HCT116 (cell line): Measurements from ENCODE around the gene MYH13. TPM values are rescaled to one million over a fixed set of nuclear protein-coding genes. Genes with fewer than 3 reads are reported as not detected.

Source experiments
- ATAC-seq: fragments of 200-7000 bp; cut with Tn5 transposase; 2 replicates; pipeline ENCODE4 v1.9.1; 2020; ENCODE audit warnings: mild to moderate bottlenecking, moderate library complexity
- BruUV-seq: library from RNA; stranded (reverse); fragments of 400-500 nt; replicated peaks from 2 replicates; lab custom pipeline; 2021; lab: Mats Ljungman, UMichigan
- CTCF ChIA-PET: fragments of 300-600 bp; sonication (Branson Sonifier 250); formaldehyde crosslinking; loops from one replicate; lab custom pipeline; 2021; ENCODE audit warnings: antibody characterized with exemption; lab: Charles Lee
- POLR2A ChIA-PET: fragments of 300-600, 350-600 bp; sonication (Branson Sonifier 250); formaldehyde crosslinking; loops from one replicate; lab custom pipeline; 2021; ENCODE audit warnings: antibody characterized with exemption; lab: Charles Lee
- RAD21 ChIA-PET, 2 experiments: fragments of 300-600 bp; sonication (Branson Sonifier 250); formaldehyde crosslinking; loops; one replicate each; lab custom pipeline; 2023; ENCODE audit warnings: low total read pairs in 2 of 2; ENCODE audit not compliant: uncharacterized antibody in 2 of 2, unreplicated experiment in 2 of 2, low non-redundant PET in 1 of 2; lab: Charles Lee
- DNase-seq: peaks from one replicate; pipeline ENCODE4 v3.0.0-alpha.2; 2010; ENCODE audit warnings: low read depth, low spot score
- H2AFZ ChIP-seq: fragments of 200-600 bp; shearing (Covaris generic), sonication (generic); 2 replicates; pipeline ENCODE4 v1.6.1; 2017; ENCODE audit warnings: low read depth, mixed run types, mixed read lengths, antibody characterized with exemption, low read length; ENCODE audit not compliant: poor library complexity, severe bottlenecking
- H3K27ac ChIP-seq: 2 replicates; pipeline ENCODE4 v1.5.1; 2012; ENCODE audit warnings: low read depth, low read length
- H3K27me3 ChIP-seq: fragments of 200-600 bp; sonication (generic); 2 replicates; pipeline ENCODE4 v1.6.1; 2016; ENCODE audit warnings: mixed run types, low read length, mixed read lengths; ENCODE audit not compliant: insufficient read depth
- H3K36me3 ChIP-seq, 2 experiments: fragments of 200-500 bp in 1 of 2; fragments of 200-600 bp in 1 of 2; sonication (Bioruptor generic) in 1 of 2; sonication (generic) in 1 of 2; 2 replicates each; pipeline versions ENCODE4 v1.5.1 to v1.6.1; 2014 to 2016; ENCODE audit warnings: low read length in 2 of 2, inconsistent platforms in 1 of 2, mixed read lengths in 1 of 2, mixed run types in 1 of 2; ENCODE audit not compliant: insufficient read depth in 2 of 2, control insufficient read depth in 1 of 2
- H3K4me1 ChIP-seq, 2 experiments: fragments of 200-600 bp in 1 of 2; sonication (generic) in 1 of 2; 2 replicates each; pipeline versions ENCODE4 v1.5.1 to v1.6.1; 2012 to 2017; ENCODE audit warnings: low read length in 2 of 2, inconsistent platforms in 1 of 2, mild to moderate bottlenecking in 1 of 2, mixed read lengths in 1 of 2, mixed run types in 1 of 2, moderate library complexity in 1 of 2; ENCODE audit not compliant: insufficient read depth in 2 of 2, control insufficient read depth in 1 of 2
- H3K4me2 ChIP-seq: fragments of 200-600 bp; sonication (generic); 2 replicates; pipeline ENCODE4 v1.6.1; 2017; ENCODE audit warnings: mixed run types, low read length, mixed read lengths
- H3K4me3 ChIP-seq, 2 experiments: fragments of 200-600 bp in 1 of 2; sonication (generic) in 1 of 2; replicated peaks in 1 of 2; 2 replicates each; pipeline ENCODE4 v1.5.1; 2011 to 2016; ENCODE audit warnings: low read length in 2 of 2, control low read depth in 1 of 2, low read depth in 1 of 2, mild to moderate bottlenecking in 1 of 2, mixed read lengths in 1 of 2, mixed run types in 1 of 2
- H3K79me2 ChIP-seq: fragments of 200-600 bp; sonication (generic); 2 replicates; pipeline ENCODE4 v1.6.1; 2017; ENCODE audit warnings: mild to moderate bottlenecking, mixed run types, low read length, moderate library complexity, mixed read lengths; ENCODE audit not compliant: insufficient read depth
- H3K9ac ChIP-seq: fragments of 200-600 bp; sonication (generic); 2 replicates; pipeline ENCODE4 v1.6.1; 2016; ENCODE audit warnings: low read length, mixed read lengths
- H3K9me2 ChIP-seq: fragments of 200-600 bp; sonication (generic), shearing (Covaris generic); 2 replicates; pipeline ENCODE4 v1.6.1; 2017; ENCODE audit warnings: mixed run types, mild to moderate bottlenecking, moderate library complexity; ENCODE audit not compliant: insufficient read depth
- H3K9me3 ChIP-seq, 2 experiments: fragments of 200-500 bp in 1 of 2; fragments of 200-600 bp in 1 of 2; sonication (Bioruptor generic) in 1 of 2; sonication (generic) in 1 of 2; 2 replicates each; pipeline ENCODE4 v1.6.1; 2014 to 2017; ENCODE audit warnings: low read length in 2 of 2, mixed read lengths in 2 of 2, inconsistent platforms in 1 of 2, low read depth in 1 of 2, mild to moderate bottlenecking in 1 of 2, mixed run types in 1 of 2, moderate library complexity in 1 of 2; ENCODE audit not compliant: control insufficient read depth in 1 of 2, insufficient read depth in 1 of 2
- H4K20me1 ChIP-seq: fragments of 200-600 bp; sonication (generic), shearing (Covaris generic); 2 replicates; pipeline ENCODE4 v1.6.1; 2017; ENCODE audit warnings: mixed run types, mild to moderate bottlenecking, moderate library complexity; ENCODE audit not compliant: insufficient read depth
- CBX3 ChIP-seq: IDR thresholded peaks from 2 replicates; pipeline ENCODE4 v1.6.1; 2012; ENCODE audit warnings: low read depth
- CEBPB ChIP-seq: IDR thresholded peaks from 2 replicates; pipeline ENCODE4 v1.6.1; 2012; ENCODE audit warnings: low read depth
- ELF1 ChIP-seq: IDR thresholded peaks from 2 replicates; pipeline ENCODE4 v1.6.1; 2012; ENCODE audit warnings: low read depth, borderline replicate concordance
- EZH2 ChIP-seq: fragments of 200-600 bp; sonication (generic); IDR thresholded peaks from 2 replicates; pipeline ENCODE4 v1.6.1; 2017; ENCODE audit warnings: antibody characterized with exemption, mixed run types
- EZH2phosphoT487 ChIP-seq: fragments of 200-600 bp; IDR thresholded peaks from 2 replicates; pipeline ENCODE4 v1.6.1; 2018; ENCODE audit warnings: antibody characterized with exemption, borderline replicate concordance
- FOSL1 ChIP-seq: IDR thresholded peaks from 2 replicates; pipeline ENCODE4 v1.6.1; 2012; ENCODE audit warnings: low read depth
- JUND ChIP-seq: IDR thresholded peaks from 2 replicates; pipeline ENCODE4 v1.6.1; 2012
- MAX ChIP-seq: IDR thresholded peaks from 2 replicates; pipeline ENCODE4 v1.6.1; 2012
- POLR2AphosphoS5 ChIP-seq: IDR thresholded peaks from 2 replicates; pipeline ENCODE4 v1.6.1; 2011; ENCODE audit warnings: mild to moderate bottlenecking, low read depth, low read length, moderate library complexity
- SIN3A ChIP-seq: IDR thresholded peaks from 2 replicates; pipeline ENCODE4 v1.6.1; 2012; ENCODE audit warnings: low read depth
- SP1 ChIP-seq: IDR thresholded peaks from 2 replicates; pipeline ENCODE4 v1.6.1; 2012; ENCODE audit warnings: low read depth
- TCF7L2 ChIP-seq: IDR thresholded peaks from 2 replicates; pipeline ENCODE4 v1.7.0; 2011; ENCODE audit warnings: borderline replicate concordance, inconsistent platforms; ENCODE audit not compliant: insufficient read depth, insufficient read length; ENCODE audit errors: extremely low read depth
- YY1 ChIP-seq: IDR thresholded peaks from 2 replicates; pipeline ENCODE4 v1.6.1; 2011; ENCODE audit warnings: low read length, low read depth, moderate library complexity, mild to moderate bottlenecking; ENCODE audit not compliant: insufficient replicate concordance; ENCODE audit errors: extremely low read depth
- ZBTB33 ChIP-seq: IDR thresholded peaks from 2 replicates; pipeline ENCODE4 v1.6.1; 2011; ENCODE audit warnings: mild to moderate bottlenecking, low read length, moderate library complexity; ENCODE audit not compliant: insufficient replicate concordance; ENCODE audit errors: extremely low read depth
- ZFX ChIP-seq: fragments of 450-650 bp; IDR thresholded peaks from 2 replicates; pipeline ENCODE4 v1.6.1; 2017
- ZNF274 ChIP-seq: fragments of 200-500 bp; sonication (Bioruptor generic); IDR thresholded peaks from 2 replicates; pipeline ENCODE4 v1.6.1; 2014; ENCODE audit warnings: mild to moderate bottlenecking, low read depth, low read length, inconsistent platforms
- intact Hi-C: fragments of 100-400 bp; cut with micrococcal nuclease; formaldehyde crosslinking; loops from 2 replicates; pipeline ENCODE4 v1.10.0; 2022
- total RNA-seq: library from RNA; stranded (reverse); gene quantifications from one replicate; pipeline ENCODE4 v1.2.1, GENCODE V29; 2021; ENCODE audit not compliant: unreplicated experiment
- TF ChIP-seq, protein P1 (sequence below): IDR thresholded peaks from 2 replicates; pipeline ENCODE4 v1.6.1; 2012; ENCODE audit warnings: low read depth
- TF ChIP-seq, protein P2 (sequence below), 3 experiments: fragments of 200-600 bp in 1 of 3; sonication (generic) in 1 of 3; IDR thresholded peaks in 2 of 3; conservative IDR thresholded peaks in 1 of 3; 2 replicates each; pipeline ENCODE4 v1.5.1; 2012 to 2017; ENCODE audit warnings: low read depth in 2 of 3, low read length in 2 of 3, antibody characterized with exemption in 1 of 3, borderline replicate concordance in 1 of 3, control low read depth in 1 of 3, mild to moderate bottlenecking in 1 of 3, mixed read lengths in 1 of 3, mixed run types in 1 of 3, moderate library complexity in 1 of 3; ENCODE audit not compliant: insufficient read depth in 1 of 3

The MYH13 gene
- total RNA-seq, 1 experiment from 2014 or later, result not detected

DNA sequence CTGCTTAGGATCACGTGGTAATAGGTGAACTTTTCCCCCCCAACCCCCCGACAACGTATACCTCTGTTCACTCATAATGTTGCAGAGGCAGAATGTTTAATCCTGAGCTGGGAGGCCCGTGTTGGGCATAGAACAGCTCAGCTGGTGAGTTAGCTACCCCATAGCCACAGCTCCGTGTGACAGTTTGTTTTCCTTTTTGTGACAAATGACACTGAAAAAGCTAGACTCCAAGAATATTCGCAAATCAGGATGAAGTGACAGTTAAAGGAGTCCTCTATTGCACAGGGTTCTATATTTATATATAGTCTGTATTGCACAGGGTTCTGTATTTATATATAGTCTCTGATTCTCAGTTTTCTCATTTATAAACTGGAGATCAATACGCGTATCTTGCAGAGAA is 33.8 kb downstream of the MYH13 start (continued):
- TF ChIP-seq ZFX (no peak), FOSL1 (no peak), POLR2AphosphoS5 (no peak), JUND (no peak), TCF7L2 (no peak), YY1 (no peak), SP1 (no peak), EZH2 (no peak), CBX3 (no peak), MAX (no peak), SIN3A (no peak)

- Histone ChIP-seq H3K79me2 (no peaks in the 10 kb centered on the region), H3K4me3 (no peak overlapping the region), H2AFZ (no peak overlapping the region), H3K9me2 (no peaks in the 10 kb centered on the region), H3K9ac (no peak overlapping the region), H3K4me1 (no peaks in the 10 kb centered on the region), H3K27me3 (no peaks in the 10 kb centered on the region), H4K20me1 (no peaks in the 10 kb centered on the region), H3K27ac (no peak overlapping the region), H3K9me3 (no peaks in the 10 kb centered on the region), H3K36me3 (no peaks in the 10 kb centered on the region), H3K4me2 (no peak overlapping the region)
- CTCF ChIA-PET, result no interaction called here
- DNase-seq (no peak), ATAC-seq (no peak)
- intact Hi-C loops, result no loop called here
- RAD21 ChIA-PET, result no interaction called here
- TF ChIP-seq ELF1 (no peak), SP1 (no peak), FOSL1 (no peak), JUND (no peak), CEBPB (no peak), CBX3 (no peak), EZH2phosphoT487 (no peak), ZNF274 (no peak), YY1 (no peak), EZH2 (no peak), POLR2AphosphoS5 (no peak), ZBTB33 (no peak)
- TF ChIP-seq, protein P1, sequence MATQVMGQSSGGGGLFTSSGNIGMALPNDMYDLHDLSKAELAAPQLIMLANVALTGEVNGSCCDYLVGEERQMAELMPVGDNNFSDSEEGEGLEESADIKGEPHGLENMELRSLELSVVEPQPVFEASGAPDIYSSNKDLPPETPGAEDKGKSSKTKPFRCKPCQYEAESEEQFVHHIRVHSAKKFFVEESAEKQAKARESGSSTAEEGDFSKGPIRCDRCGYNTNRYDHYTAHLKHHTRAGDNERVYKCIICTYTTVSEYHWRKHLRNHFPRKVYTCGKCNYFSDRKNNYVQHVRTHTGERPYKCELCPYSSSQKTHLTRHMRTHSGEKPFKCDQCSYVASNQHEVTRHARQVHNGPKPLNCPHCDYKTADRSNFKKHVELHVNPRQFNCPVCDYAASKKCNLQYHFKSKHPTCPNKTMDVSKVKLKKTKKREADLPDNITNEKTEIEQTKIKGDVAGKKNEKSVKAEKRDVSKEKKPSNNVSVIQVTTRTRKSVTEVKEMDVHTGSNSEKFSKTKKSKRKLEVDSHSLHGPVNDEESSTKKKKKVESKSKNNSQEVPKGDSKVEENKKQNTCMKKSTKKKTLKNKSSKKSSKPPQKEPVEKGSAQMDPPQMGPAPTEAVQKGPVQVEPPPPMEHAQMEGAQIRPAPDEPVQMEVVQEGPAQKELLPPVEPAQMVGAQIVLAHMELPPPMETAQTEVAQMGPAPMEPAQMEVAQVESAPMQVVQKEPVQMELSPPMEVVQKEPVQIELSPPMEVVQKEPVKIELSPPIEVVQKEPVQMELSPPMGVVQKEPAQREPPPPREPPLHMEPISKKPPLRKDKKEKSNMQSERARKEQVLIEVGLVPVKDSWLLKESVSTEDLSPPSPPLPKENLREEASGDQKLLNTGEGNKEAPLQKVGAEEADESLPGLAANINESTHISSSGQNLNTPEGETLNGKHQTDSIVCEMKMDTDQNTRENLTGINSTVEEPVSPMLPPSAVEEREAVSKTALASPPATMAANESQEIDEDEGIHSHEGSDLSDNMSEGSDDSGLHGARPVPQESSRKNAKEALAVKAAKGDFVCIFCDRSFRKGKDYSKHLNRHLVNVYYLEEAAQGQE, result no peak
- TF ChIP-seq, protein P2, sequence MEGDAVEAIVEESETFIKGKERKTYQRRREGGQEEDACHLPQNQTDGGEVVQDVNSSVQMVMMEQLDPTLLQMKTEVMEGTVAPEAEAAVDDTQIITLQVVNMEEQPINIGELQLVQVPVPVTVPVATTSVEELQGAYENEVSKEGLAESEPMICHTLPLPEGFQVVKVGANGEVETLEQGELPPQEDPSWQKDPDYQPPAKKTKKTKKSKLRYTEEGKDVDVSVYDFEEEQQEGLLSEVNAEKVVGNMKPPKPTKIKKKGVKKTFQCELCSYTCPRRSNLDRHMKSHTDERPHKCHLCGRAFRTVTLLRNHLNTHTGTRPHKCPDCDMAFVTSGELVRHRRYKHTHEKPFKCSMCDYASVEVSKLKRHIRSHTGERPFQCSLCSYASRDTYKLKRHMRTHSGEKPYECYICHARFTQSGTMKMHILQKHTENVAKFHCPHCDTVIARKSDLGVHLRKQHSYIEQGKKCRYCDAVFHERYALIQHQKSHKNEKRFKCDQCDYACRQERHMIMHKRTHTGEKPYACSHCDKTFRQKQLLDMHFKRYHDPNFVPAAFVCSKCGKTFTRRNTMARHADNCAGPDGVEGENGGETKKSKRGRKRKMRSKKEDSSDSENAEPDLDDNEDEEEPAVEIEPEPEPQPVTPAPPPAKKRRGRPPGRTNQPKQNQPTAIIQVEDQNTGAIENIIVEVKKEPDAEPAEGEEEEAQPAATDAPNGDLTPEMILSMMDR (IDR thresholded peaks at IDR 0.05 in 2 of 3, conservative IDR thresholded peaks at IDR 0.05 in 1 of 3; ENCODE audit: borderline replicate concordance in 1 of 3, insufficient read depth in 1 of 3, low read depth in 2 of 3, low read length in 2 of 3), result no peak
- POLR2A ChIA-PET, result no interaction called here
- BruUV-seq, result no TSS peak
Observed at GRCh38 chr17:10337976-10338375, 34.8 kb downstream of the MYH13 start.
